HG02870 (cell line): ENCODE measurements around the gene PDE9A.

Experiments used
- ATAC-seq: cut with Tn5 transposase; IDR thresholded peaks from one replicate; pipeline ENCODE4 v1.9.1; 2021; ENCODE audit warnings: mild to moderate bottlenecking, moderate library complexity; ENCODE audit not compliant: unreplicated experiment

Gene PDE9A

DNA sequence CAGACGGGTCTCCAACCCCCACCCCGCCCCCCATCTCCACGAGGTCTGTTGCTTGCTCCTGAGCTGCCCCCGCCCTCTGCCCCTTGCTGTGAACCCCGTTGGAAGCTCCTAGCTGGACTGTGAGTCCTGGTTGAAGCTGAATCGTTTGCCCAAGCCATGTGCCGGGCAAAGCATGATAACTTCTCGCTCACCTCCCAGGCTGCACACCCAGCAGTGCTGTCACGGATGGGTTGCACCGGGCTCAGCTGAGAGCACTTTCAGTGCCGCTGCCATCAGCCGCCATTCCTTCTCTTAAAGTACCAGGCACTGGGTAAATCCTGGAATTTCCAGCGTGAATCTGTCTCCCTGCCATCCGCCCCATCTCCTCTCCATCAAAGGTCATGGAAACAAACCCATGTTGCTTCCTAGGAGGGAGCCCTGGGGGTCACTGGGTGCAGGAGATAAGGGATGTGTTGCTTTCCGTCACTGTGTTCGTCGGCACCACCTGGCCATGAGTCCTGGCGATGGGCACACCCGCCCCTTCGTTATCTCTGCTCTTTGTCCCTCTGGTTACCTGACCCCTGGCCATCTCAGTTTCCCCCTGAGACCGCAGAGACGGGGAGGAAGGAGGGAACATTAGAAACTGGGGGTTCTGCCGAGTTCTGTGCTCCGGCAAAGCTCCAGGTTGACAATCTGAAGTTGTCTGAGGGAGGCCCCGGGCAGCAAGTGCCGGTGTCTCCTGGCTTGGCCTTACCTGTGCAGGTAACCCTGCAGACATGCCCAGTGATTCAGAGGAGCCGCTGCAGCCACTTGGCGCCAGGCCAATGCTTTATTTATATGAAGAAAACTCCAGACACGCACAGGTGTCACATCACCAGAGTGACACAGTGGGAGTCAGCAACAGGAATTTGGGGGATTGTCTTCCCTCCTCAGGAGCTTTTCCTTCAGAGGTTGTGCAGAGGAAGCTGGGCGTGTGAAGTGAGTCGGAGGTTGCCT lies 2.7 kb downstream of the PDE9A start:
- ATAC-seq: no peak

DNA sequence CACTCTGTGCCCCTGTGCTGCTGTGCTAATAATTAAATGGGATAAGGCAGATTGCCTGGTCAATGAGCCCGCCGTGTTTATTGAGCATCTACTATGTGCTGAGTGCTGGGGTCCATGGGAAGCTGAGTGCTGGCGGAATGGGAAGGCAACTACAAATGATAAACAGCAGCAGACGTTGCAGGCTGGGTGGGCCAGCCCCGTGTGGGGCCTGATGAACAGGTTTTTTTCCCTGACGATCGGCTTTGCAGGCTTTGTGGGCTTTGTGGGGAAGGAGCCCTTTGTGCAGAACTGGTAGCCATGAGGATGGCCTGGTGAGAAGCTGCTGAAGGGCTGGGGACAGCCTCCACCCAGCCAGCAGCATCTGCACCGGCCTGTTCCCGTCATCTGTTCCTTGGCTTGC lies 3.5 kb downstream of the PDE9A start:
- ATAC-seq: no peak

DNA sequence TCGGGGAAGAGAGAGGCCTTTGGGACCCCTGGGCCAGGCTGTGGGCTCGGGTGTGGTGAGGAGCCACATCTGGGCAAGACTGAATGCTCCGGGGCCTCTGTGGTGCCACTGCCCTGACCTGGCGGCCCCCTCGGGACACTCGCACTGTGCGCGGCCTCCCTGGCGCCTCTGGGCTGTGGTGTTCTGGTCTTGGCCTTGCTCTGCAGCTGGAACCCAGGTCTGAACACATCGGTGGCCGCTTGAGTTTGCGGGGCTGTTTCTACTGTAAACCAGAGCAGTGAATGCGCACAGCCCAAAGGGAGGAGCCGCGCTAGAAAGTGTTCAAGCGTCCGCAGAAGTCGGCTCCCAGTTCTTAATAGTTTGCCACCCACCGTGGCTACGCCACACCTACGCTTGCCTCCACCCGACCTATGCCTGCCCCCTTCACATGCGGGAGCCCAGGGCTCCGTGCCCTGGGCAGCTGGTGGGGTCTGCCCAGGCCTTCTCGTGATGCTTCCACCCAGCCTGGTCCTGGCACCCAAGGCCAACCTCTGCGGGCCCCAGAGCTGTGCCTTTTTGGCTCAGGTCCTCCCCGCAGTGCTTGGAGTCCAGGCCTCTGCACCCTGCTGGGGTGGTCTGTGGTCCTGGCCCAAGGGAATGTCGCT lies 4.4 kb downstream of the PDE9A start:
- no peak for ATAC-seq

DNA sequence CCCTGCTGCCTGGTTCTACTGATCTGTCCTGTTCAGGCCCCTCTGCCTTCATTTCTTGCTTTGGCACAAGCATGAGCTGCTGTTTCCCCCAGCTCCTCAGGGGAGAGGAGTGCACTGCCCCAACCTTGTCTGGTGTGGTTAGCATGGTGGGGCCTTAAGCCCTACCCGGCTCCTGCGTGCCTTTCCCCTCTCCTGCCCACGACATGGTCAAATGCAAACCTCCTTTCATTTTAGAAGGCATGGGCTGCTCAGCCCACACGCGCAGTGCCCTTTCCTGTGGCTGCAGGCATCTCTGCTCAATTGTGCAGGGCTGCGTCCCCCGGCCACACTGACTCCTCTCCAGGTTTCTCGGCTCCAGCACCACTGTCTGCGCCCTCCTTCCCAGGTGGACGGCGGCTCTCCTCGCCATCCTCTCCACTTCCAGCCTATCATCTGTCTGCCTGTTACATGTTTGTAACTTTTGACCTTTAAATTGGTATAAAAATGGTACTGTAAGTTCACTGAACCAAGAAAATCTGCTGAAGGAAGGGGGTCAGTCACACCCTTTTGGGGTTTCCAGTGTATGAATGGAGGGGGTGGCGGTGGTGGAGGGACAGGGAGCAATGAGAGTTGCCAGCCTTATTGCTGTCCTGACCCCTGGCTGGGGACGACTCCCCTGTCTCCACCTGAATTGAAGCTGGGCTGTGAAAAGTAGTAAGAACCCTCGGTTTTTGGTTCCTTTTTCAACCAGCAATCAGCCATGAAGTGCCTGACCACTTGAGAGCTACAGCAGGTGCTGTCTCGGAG lies 5.1 kb downstream of the PDE9A start:
- ATAC-seq: no peak

DNA sequence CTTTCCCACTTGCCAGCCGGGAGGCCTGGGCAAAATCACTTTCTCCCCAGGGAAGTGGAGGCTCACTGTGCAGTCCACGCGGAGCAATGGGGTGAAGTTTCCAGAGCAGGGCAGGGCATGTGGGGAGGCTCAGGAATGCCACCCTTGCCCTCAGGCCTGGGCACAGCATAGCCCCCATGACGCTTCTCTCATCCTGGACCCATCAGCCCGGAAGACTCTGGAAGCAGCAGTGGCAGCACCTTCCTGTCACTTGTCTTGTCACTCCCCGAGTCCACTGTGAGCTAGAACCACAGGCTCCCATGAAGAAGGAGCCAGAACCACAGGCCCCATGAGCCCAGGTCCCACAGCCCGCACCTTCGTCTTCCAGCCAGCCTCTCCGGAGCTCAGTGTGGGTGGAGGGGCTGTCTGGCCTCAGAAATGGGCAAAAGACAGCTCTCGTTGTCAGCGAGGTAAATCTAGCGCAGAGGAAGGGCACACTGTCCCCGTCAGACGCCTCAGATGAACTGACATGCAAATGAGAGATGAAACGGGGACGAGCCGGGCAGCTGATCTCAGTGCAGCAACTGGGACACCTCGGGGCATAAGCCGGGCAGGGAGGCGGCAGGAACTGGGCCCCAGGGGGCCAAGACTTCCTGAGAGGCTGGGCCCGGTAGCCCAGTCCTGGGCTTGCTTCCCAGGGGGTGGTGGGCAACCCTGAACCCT lies 6.1 kb downstream of the PDE9A start:
- ATAC-seq: no peak

DNA sequence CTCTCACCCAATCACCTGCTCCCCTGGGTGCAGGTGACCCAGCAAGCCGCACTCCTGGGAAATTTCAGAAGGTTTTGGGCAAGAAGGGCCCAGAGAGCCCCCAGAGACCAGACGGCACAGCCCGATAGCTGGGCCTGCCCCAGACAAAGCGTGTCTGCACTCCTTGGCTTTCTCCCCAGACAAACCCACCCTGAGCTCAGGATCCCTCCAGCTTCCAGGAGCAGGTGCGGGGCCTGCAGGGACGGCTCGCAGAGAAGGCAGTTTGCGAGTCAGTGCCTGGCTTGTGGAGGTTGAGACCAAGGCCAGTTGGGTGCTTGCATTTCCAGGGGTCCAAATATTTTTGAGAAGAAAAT lies 6.7 kb downstream of the PDE9A start:
- ATAC-seq: no peak

DNA sequence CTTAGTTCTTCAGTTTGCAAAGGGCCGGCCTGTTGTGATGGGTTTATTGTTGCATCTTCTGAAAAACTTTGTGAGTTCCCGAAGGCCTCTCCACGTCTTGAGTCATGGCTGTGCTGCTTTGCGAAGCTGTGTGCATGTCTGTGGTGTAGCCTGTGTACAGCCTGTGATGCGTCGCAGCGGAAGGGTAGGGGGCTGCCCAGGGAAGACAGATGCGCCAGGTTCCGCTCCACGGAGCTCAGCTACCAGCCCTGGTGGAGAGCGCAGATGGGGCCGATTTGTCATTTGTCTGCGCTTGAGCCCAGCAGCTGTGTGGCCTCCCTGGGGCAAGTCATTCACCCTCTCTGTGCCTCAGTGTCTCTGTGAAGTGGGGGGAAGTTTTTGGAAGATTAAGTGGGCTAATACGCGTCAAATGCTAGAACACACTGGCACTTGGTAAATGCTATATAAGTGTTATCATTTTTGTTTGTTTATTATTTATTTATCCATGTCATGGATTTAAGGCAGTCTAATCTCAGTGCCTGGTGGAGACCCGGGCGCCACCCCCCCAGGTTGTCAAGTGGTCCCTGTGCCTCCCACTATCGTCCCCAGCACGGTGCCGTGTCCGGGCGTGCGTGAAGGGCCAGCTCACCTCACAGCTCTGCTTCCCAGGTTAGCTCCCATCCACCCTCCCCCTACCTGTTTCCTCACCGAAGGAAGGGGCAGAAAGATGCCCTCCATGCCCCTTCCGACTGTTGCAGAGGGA lies 8.4 kb downstream of the PDE9A start:
- ATAC-seq: no peak

DNA sequence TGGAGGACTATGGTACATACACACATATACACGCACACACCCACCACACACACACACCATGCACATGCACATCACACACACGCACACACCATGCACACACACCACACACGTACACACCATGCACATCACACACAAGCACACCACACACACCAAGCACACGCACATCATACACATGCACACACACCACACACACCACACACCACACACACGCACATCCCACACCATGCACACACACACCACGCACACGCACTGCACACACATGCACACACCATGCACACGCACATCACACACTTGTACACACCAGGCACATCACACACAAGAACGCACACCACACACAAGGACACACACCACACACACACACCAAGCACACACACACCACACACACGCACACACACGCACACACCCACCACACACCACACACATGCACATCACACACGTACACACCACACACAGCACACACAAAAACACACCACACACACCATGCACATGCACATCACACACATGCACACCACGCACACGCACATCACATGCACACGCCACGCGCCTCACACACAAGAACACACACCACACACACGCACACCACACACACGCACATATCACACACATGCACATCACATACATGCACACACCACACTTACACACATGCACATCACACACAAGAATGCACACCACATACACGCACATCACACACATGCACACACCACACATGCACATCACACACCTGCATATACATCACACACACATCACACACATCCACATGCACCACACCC lies 9.2 kb downstream of the PDE9A start:
- no peak for ATAC-seq

DNA sequence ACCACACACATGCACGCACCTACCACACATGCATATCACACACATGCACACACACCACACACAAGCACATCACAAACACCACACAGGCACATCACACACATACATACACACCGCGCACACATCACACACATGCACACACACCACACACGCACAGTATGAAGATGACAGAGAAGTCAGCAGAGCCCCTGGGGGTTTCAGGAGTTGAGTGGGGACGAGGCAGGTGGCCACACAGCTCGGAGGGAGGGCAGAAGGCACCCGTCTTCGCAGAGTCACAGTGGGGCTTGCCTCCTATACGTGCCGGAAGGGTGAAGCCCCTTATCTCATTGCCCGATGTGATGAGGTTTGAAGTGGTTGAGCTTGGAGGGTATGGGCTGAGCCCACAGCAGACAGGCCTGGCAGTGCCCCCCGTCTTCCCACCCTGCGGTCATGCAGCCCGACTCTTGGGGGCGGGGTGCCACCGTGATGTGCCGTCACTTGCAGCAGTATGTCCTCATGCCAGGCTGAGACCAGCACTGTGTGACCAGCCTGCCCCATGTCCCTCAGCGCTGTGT lies 9.9 kb downstream of the PDE9A start:
- ATAC-seq: no peak

DNA sequence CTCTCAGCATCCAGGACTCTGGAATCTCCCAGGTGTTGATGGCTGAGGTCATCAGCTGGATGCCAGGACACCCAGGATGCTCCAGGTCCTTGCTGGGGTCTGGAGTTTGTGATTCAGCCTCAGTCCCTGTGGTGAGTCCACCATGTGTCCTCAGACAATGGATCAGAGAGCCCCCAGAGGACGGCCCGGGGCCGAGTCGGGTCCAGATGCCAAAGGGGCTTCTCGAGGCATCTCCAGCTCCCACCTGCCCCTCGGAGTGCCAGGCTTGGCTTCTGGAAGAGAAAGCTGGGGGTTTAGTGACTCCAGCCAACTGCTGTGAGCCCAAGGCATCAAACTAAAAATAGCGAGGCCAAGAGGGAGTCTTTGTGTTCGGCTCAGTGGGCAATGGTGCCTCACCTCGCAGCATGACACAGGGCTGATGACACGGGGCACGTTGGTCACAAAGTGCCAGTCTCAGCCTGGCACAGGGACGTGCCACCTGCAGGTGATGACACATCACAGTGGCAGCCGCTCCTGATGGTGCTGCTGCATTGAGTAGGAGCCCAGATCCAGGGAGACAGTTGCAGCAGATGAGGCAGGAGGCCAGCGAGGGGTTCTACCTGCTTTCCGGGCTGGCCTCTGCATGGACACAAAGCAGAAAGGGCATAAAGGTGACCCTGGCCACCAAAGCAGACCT lies 10.6 kb downstream of the PDE9A start:
- no peak for ATAC-seq

DNA sequence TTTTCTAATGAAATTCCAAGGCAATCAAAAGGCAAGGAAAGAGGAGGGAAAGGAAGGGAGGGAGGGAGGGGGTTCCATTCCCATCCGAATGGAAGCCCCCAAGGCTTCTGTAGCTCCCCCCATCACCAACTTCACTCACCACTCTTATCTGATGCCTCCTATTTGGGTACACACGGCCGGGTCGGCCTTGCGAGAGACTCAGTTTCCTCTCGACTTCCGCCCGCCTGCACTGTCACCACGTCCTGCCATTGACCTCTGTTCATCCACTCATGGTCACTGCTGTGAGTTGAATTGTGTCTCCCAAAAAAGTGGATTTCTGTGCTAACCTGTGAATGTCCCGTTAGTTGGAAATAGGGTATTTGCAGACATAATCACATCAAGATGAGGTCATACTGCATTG lies 11.2 kb downstream of the PDE9A start:
- ATAC-seq: no peak

DNA sequence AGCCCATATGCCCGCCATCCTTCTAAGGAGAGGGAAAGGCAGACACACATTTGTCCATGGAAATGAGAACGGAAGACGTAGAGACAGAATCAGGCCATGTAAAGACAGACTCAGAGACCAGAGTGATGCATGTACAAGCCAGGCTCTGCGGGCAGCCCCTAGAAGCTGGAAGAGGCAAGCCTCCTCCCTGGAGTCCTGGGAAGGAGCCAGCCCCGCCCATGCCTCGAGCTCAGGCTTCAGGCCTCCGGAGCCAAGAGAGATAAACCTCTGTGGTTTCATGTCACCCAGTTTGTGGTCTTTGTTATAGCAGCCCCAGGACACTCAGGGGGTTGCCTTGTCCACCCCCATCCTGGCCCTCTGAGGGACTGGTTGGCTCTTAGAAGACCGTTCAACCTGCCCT lies 11.6 kb downstream of the PDE9A start:
- no peak for ATAC-seq

DNA sequence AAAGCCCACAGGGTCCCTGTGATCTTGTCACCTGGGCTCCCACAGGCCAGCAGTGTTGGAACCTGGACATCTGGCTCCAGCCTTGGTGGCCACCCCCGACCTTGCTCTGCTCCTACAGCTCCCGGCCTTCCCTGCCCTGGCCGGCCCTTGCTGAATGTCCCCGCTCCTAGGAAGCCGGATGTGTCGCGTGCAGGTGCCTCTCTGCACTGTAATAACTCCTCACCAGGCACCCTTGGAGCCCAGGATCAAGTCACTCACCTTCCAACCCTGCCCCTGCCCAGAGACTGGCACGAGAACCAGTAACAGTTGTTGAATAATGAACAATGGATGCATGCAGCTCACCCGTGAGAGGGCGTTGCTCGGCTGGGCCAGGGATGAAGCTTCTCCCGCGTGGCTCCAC lies 12.1 kb downstream of the PDE9A start:
- no peak for ATAC-seq

DNA sequence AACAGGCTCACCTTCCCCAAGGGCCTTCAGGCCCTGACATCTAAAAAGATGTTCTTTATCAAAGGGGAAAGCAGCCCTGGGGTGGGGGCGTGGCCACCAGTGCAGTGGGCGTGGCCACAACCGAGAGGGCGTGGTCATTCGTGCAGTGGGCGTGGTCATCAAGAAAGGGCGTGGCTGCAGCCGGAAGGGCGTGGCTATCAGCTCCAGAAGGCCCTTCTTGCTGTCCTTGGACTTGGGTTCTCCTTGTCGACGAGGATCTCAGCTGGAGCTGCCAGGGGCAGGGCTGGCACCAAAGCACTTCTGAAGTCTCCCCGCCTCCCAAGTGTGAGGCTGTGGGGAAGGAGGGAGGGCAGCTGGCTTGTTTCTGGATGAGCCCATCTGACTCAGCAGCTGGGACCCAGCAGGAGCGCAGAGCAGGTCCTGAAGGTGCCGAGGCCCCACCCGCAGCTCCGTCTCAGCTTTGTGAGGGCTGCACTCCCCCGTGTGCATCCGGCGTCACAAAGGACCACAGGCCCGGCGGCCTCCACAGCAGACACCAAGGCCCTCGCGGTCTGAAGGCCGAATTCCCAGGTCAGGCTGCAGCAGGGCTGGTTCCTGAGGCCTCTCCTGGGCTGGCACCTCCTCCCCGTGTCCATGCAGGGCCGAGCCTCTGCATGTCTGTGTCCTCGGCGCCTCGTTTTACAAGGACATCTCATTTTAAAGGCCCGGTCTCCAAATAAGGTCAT lies 12.8 kb downstream of the PDE9A start:
- ATAC-seq: no peak

DNA sequence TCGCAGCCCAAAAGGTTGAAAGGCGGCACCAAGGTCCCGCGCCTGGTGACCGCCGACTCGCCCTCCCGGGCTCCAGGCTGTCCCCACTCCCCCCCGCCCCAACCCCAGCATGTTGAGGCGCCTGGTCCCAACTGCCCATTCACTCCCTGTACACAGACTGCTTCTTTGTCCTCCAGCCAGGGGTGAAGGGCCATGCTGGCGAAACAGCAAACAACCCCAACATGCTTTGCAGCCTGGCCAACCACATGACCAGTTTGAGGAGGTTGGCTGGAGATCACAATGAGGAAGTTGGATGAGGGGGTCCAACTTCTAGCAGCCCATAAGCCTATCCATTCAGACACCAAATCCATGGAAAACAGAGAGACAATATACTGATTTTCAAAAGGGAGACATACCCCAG lies 13.5 kb downstream of the PDE9A start:
- ATAC-seq: no peak

DNA sequence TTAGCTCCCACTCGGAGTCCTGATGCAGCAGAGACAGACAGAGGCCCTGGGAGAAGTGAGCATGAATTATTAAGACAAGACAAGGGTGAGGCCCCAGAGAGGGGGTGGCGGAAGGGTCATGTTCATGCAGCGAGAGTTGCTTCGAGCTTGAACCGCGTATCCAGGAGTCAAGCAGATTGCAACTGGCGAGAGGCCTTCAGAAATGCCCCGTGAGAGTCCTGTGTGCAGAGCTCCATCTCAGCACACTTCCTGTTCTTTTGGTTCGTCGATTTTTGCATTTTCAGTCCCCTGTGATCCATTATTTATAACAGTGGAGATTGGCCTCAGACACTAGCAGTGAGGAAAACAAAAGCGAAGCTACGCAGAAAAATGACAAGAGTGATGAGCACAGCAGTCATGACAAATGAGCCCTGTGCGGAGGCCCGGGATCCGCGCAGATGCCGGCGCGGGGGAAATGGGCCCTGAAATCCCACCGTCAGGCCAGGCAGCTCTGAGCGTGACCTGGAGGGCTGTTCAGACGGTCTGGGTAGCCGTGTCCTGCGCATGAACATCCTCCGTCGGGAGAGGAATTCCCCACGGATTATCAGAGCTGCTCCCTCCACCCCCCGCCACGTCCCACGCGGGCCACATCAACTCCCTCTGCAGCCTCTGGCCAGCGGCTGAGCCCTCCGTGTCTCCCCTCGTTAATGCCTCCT lies 15.0 kb downstream of the PDE9A start:
- no peak for ATAC-seq

DNA sequence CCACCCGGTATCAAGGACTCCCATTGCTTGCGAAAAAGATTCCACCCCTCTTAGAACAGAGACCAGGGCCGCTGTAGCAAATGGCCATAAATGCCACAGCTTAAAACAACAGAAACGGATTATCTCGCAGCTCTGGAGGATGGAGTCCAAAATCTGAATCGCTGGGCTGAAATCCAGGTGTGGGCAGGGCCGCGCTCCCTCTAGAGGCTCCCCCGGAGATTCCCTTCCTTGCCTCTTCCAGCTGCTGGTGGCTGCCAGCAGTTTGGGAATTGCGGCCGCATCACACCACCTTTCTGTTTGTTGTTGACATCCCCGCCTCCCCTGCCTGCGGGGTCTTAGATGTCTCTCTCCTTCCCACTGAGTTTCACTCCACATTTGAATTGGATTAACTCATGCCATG lies 15.6 kb downstream of the PDE9A start:
- no peak for ATAC-seq
